ENCODE results near the gene LRP10. TPM values are rescaled to one million over a fixed set of nuclear protein-coding genes. Genes with fewer than 3 reads are reported as not detected.
A peak's percentile ranks its signal among the peaks of the same experiment; 100 is the strongest.

Gene LRP10
- total RNA-seq, 1 experiment from 2014 or later, result 78.3 TPM

DNA sequence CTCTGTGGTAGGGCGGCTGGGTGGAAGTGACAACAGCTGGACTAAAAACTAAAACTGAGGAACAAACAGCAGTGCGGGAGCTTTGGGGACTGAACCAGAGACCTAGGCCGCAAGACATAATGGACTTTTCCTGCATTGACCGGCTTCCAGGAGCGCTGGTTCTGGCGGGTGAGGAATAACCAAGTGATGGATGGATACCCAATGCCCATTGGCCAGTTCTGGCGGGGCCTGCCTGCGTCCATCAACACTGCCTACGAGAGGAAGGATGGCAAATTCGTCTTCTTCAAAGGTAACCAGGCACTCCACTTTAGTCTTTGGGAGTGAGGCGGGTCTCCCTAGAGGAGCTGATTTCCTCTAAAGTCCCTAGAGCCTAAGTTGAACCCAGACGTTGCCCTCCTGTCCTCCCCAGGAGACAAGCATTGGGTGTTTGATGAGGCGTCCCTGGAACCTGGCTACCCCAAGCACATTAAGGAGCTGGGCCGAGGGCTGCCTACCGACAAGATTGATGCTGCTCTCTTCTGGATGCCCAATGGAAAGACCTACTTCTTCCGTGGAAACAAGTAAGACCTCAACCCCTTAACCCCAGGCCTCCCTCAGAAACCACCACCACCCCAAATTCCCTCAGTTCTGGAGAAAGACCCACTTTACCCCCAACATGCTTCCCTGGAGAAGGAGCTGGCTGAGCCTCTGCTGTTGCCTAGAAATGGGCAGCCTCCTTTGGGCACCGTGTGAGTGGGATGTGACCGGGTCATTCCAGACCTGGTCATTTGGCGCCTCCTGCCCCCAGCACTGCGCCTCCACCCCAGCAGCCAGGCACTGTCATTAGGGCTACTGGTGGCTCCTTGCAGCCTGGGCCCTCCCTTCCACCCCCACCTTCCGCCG lies 27.1 kb upstream of the LRP10 start:
- DNase-seq (ENCODE audit: low read depth, low spot score), result no peak
- in situ Hi-C loops (cut with HindIII; ENCODE audit: low pct_unique_long_range_greater_than_20kb, low sequenced_read_pairs), result no loop called here

DNA sequence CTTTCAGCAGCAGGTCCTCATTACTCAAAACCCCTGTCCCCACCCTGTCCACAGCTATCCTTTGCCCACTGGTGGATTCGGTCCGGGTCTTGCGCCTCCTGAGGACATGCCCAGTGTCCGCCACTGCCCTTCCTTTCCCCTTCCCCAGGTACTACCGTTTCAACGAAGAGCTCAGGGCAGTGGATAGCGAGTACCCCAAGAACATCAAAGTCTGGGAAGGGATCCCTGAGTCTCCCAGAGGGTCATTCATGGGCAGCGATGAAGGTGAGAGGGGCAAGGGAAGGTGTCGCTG lies 26.5 kb upstream of the LRP10 start:
- ChIA-PET POLR2A (no interaction called here), CTCF (no interaction called here)
- TF ChIP-seq TCF7L2 (IDR thresholded peaks at IDR 0.05; ENCODE audit: low read depth, low read length) (no peak), SIN3A (IDR thresholded peaks at IDR 0.05; ENCODE audit: borderline replicate concordance, insufficient read depth, low read depth, low read length) (no peak), POLR2AphosphoS5 (IDR thresholded peaks at IDR 0.05; ENCODE audit: low read depth, low read length) (no peak)
- TF ChIP-seq, protein P1, sequence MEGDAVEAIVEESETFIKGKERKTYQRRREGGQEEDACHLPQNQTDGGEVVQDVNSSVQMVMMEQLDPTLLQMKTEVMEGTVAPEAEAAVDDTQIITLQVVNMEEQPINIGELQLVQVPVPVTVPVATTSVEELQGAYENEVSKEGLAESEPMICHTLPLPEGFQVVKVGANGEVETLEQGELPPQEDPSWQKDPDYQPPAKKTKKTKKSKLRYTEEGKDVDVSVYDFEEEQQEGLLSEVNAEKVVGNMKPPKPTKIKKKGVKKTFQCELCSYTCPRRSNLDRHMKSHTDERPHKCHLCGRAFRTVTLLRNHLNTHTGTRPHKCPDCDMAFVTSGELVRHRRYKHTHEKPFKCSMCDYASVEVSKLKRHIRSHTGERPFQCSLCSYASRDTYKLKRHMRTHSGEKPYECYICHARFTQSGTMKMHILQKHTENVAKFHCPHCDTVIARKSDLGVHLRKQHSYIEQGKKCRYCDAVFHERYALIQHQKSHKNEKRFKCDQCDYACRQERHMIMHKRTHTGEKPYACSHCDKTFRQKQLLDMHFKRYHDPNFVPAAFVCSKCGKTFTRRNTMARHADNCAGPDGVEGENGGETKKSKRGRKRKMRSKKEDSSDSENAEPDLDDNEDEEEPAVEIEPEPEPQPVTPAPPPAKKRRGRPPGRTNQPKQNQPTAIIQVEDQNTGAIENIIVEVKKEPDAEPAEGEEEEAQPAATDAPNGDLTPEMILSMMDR (IDR thresholded peaks at IDR 0.05), result no peak
- TF ChIP-seq, protein P2, sequence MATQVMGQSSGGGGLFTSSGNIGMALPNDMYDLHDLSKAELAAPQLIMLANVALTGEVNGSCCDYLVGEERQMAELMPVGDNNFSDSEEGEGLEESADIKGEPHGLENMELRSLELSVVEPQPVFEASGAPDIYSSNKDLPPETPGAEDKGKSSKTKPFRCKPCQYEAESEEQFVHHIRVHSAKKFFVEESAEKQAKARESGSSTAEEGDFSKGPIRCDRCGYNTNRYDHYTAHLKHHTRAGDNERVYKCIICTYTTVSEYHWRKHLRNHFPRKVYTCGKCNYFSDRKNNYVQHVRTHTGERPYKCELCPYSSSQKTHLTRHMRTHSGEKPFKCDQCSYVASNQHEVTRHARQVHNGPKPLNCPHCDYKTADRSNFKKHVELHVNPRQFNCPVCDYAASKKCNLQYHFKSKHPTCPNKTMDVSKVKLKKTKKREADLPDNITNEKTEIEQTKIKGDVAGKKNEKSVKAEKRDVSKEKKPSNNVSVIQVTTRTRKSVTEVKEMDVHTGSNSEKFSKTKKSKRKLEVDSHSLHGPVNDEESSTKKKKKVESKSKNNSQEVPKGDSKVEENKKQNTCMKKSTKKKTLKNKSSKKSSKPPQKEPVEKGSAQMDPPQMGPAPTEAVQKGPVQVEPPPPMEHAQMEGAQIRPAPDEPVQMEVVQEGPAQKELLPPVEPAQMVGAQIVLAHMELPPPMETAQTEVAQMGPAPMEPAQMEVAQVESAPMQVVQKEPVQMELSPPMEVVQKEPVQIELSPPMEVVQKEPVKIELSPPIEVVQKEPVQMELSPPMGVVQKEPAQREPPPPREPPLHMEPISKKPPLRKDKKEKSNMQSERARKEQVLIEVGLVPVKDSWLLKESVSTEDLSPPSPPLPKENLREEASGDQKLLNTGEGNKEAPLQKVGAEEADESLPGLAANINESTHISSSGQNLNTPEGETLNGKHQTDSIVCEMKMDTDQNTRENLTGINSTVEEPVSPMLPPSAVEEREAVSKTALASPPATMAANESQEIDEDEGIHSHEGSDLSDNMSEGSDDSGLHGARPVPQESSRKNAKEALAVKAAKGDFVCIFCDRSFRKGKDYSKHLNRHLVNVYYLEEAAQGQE (IDR thresholded peaks at IDR 0.05; ENCODE audit: insufficient read depth in 1 of 2, low read depth in 2 of 2, low read length in 1 of 2), result no peak
- in situ Hi-C loops (cut with HindIII; ENCODE audit: low pct_unique_long_range_greater_than_20kb, low sequenced_read_pairs), result no loop called here
- intact Hi-C loops (cut with micrococcal nuclease; ENCODE audit: unreplicated experiment), result no loop called here
- BruUV-seq (replicated peaks), result no TSS peak
- DNase-seq (ENCODE audit: low read depth, low spot score), result no peak
- H3K27me3 ChIP-seq (ENCODE audit: control insufficient read depth, insufficient read depth, low read length), result no peaks in the 10 kb centered on the region
- H3K36me3 ChIP-seq (ENCODE audit: control insufficient read depth, insufficient read depth, low read length), result no peaks in the 10 kb centered on the region
- no peaks in the 10 kb centered on the region for H3K4me1 ChIP-seq (ENCODE audit: control insufficient read depth, insufficient read depth, low read length)
- H3K4me3 ChIP-seq (ENCODE audit: low read depth in 2 of 2, low read length in 2 of 2), result no peak overlapping the region
- no peak for ATAC-seq
- no peak overlapping the region for H3K27ac ChIP-seq (ENCODE audit: low read length)
- no peaks in the 10 kb centered on the region for H3K9me3 ChIP-seq (ENCODE audit: control insufficient read depth, insufficient read depth, low read depth, low read length)

More for the DNA sequence above, 27.1 kb upstream of the LRP10 start:
- Histone ChIP-seq H3K4me1 (ENCODE audit: control insufficient read depth, insufficient read depth, low read length) (no peaks in the 10 kb centered on the region), H3K27me3 (ENCODE audit: control insufficient read depth, insufficient read depth, low read length) (no peaks in the 10 kb centered on the region), H3K27ac (ENCODE audit: low read length) (no peak overlapping the region), H3K36me3 (ENCODE audit: control insufficient read depth, insufficient read depth, low read length) (no peaks in the 10 kb centered on the region), H3K4me3 (ENCODE audit: low read depth in 2 of 2, low read length in 2 of 2) (no peak overlapping the region), H3K9me3 (ENCODE audit: control insufficient read depth, insufficient read depth, low read depth, low read length) (no peaks in the 10 kb centered on the region)
- CTCF ChIA-PET, result interaction anchor here (0.6 kb wide), 1 partner anchor 79 kb away, joined by 3 read pairs; no protein-coding TSS in a partner anchor
- intact Hi-C loops (cut with micrococcal nuclease; ENCODE audit: unreplicated experiment), result no loop called here
- no peak for TF ChIP-seq SIN3A (IDR thresholded peaks at IDR 0.05; ENCODE audit: borderline replicate concordance, insufficient read depth, low read depth, low read length)
- no peak for TF ChIP-seq TCF7L2 (IDR thresholded peaks at IDR 0.05; ENCODE audit: low read depth, low read length)
- no peak for TF ChIP-seq POLR2AphosphoS5 (IDR thresholded peaks at IDR 0.05; ENCODE audit: low read depth, low read length)
- TF ChIP-seq, protein P1 (IDR thresholded peaks at IDR 0.05), result no peak
- TF ChIP-seq, protein P2 (IDR thresholded peaks at IDR 0.05; ENCODE audit: insufficient read depth in 1 of 2, low read depth in 2 of 2, low read length in 1 of 2), result no peak
- ATAC-seq, result peak; percentile 32; the same call in 1 of the 2 replicates
- BruUV-seq (replicated peaks), result no TSS peak
- POLR2A ChIA-PET, result no interaction called here

Data from Panc1 (cell line).